Kidney glomerular epithelial cell (primary cell): ENCODE data around the gene RPP21.
A peak's percentile ranks its signal among the peaks of the same experiment; 100 is the strongest.

Experiments
- DNase-seq: peaks from one replicate; lab custom pipeline; 2025; lab: John Stamatoyannopoulos, UW

RPP21 gene

GRCh38 chr6:30344868-30345671 is at the start of gene RPP21:
Gene RPP21 (plus strand): TSS chr6:30345156. CDS start chr6:30345172, 16 bp downstream.
- DNase-seq = peak; percentile 66

GRCh38 chr6:30295837-30296236 is 49.1 kb upstream of the RPP21 start:
- DNase-seq = no peak

GRCh38 chr6:30304002-30304401 is 41.0 kb upstream of the RPP21 start:
- no peak for DNase-seq

- DNase-seq = no peak
These were observed 33.9 kb upstream of the RPP21 start for GRCh38 chr6:30311101-30311500.

- DNase-seq = no peak
These were observed 33.3 kb upstream of the RPP21 start for GRCh38 chr6:30311671-30312070.

- DNase-seq = no peak
These were observed 32.7 kb upstream of the RPP21 start for GRCh38 chr6:30312266-30312665.

GRCh38 chr6:30312676-30313321 is 32.2 kb upstream of the RPP21 start:
- no peak for DNase-seq

GRCh38 chr6:30315156-30315555 is 29.8 kb upstream of the RPP21 start:
- DNase-seq = no peak

GRCh38 chr6:30317913-30318589 is 26.9 kb upstream of the RPP21 start:
- no peak for DNase-seq

GRCh38 chr6:30319146-30319835 is 25.7 kb upstream of the RPP21 start:
- DNase-seq = no peak

- no peak for DNase-seq
These were observed 23.1 kb upstream of the RPP21 start for GRCh38 chr6:30321692-30322388.

GRCh38 chr6:30322527-30323501 is 22.1 kb upstream of the RPP21 start:
- no peak for DNase-seq

GRCh38 chr6:30323806-30324205 is 21.1 kb upstream of the RPP21 start:
- DNase-seq = no peak

- peak; percentile 42 for DNase-seq
These were observed 19.6 kb upstream of the RPP21 start for GRCh38 chr6:30325150-30325872.

- peak; percentile 63 for DNase-seq
These were observed 19.0 kb upstream of the RPP21 start for GRCh38 chr6:30325873-30326525.

GRCh38 chr6:30326526-30327231 is 18.3 kb upstream of the RPP21 start, which contains the start of gene TRIM39:
Gene TRIM39 (plus strand): TSS chr6:30326927. CDS start chr6:30329318, 2,391 bp downstream.
- DNase-seq = peak; percentile 63

GRCh38 chr6:30327232-30327746 is 17.7 kb upstream of the RPP21 start:
- no peak for DNase-seq

- DNase-seq = no peak
These were observed 16.6 kb upstream of the RPP21 start for GRCh38 chr6:30328397-30328796.
